ENCODE data around the gene GALR3. TPM values are rescaled to one million over a fixed set of nuclear protein-coding genes. Genes with fewer than 3 reads are reported as not detected.

The GALR3 gene
- total RNA-seq, 1 experiment from 2014 or later: not detected

DNA sequence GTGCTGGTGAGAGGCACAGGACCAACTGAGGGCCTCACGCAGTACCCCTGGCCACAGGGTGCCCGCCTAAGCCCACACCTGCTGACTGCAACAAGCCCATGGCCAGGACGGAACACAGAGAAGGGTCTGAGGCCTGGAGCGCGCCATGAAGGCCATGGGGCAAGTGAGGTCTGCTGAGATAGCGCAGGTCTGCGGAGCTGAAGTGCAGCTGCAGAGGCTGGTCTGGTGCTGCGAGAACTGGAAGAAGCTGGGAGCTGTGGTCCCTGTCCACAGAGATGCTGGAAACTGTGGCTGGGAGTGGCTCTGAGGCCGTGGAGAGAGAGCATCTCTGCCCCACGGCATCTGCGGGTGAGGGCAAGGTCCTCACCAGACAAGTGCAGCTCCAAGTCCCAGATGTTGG, 8.3 kb downstream of the GALR3 start:
- CTCF ChIA-PET: no interaction called here
- Histone ChIP-seq H3K4me3 (ENCODE audit: low read depth in 2 of 2, low read length in 2 of 2) (no peak overlapping the region), H3K27me3 (ENCODE audit: control insufficient read depth, insufficient read depth, low read length) (no peaks in the 10 kb centered on the region), H3K4me1 (ENCODE audit: control insufficient read depth, insufficient read depth, low read length) (no peaks in the 10 kb centered on the region), H3K27ac (ENCODE audit: low read length) (no peak overlapping the region), H3K9me3 (ENCODE audit: control insufficient read depth, insufficient read depth, low read depth, low read length) (no peaks in the 10 kb centered on the region), H3K36me3 (ENCODE audit: control insufficient read depth, insufficient read depth, low read length) (no peaks in the 10 kb centered on the region)
- no TSS peak for BruUV-seq (replicated peaks)
- intact Hi-C loops (cut with micrococcal nuclease; ENCODE audit: unreplicated experiment): no loop called here
- no peak for ATAC-seq
- in situ Hi-C loops (cut with HindIII; ENCODE audit: low pct_unique_long_range_greater_than_20kb, low sequenced_read_pairs): no loop called here
- no peak for TF ChIP-seq POLR2AphosphoS5 (IDR thresholded peaks at IDR 0.05; ENCODE audit: low read depth, low read length)
- TF ChIP-seq, protein P1, sequence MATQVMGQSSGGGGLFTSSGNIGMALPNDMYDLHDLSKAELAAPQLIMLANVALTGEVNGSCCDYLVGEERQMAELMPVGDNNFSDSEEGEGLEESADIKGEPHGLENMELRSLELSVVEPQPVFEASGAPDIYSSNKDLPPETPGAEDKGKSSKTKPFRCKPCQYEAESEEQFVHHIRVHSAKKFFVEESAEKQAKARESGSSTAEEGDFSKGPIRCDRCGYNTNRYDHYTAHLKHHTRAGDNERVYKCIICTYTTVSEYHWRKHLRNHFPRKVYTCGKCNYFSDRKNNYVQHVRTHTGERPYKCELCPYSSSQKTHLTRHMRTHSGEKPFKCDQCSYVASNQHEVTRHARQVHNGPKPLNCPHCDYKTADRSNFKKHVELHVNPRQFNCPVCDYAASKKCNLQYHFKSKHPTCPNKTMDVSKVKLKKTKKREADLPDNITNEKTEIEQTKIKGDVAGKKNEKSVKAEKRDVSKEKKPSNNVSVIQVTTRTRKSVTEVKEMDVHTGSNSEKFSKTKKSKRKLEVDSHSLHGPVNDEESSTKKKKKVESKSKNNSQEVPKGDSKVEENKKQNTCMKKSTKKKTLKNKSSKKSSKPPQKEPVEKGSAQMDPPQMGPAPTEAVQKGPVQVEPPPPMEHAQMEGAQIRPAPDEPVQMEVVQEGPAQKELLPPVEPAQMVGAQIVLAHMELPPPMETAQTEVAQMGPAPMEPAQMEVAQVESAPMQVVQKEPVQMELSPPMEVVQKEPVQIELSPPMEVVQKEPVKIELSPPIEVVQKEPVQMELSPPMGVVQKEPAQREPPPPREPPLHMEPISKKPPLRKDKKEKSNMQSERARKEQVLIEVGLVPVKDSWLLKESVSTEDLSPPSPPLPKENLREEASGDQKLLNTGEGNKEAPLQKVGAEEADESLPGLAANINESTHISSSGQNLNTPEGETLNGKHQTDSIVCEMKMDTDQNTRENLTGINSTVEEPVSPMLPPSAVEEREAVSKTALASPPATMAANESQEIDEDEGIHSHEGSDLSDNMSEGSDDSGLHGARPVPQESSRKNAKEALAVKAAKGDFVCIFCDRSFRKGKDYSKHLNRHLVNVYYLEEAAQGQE (IDR thresholded peaks at IDR 0.05; ENCODE audit: insufficient read depth in 1 of 2, low read depth in 2 of 2, low read length in 1 of 2): no peak
- TF ChIP-seq SIN3A (IDR thresholded peaks at IDR 0.05; ENCODE audit: borderline replicate concordance, insufficient read depth, low read depth, low read length): no peak
- TF ChIP-seq, protein P2, sequence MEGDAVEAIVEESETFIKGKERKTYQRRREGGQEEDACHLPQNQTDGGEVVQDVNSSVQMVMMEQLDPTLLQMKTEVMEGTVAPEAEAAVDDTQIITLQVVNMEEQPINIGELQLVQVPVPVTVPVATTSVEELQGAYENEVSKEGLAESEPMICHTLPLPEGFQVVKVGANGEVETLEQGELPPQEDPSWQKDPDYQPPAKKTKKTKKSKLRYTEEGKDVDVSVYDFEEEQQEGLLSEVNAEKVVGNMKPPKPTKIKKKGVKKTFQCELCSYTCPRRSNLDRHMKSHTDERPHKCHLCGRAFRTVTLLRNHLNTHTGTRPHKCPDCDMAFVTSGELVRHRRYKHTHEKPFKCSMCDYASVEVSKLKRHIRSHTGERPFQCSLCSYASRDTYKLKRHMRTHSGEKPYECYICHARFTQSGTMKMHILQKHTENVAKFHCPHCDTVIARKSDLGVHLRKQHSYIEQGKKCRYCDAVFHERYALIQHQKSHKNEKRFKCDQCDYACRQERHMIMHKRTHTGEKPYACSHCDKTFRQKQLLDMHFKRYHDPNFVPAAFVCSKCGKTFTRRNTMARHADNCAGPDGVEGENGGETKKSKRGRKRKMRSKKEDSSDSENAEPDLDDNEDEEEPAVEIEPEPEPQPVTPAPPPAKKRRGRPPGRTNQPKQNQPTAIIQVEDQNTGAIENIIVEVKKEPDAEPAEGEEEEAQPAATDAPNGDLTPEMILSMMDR (IDR thresholded peaks at IDR 0.05): no peak
- TF ChIP-seq TCF7L2 (IDR thresholded peaks at IDR 0.05; ENCODE audit: low read depth, low read length): no peak
- POLR2A ChIA-PET: no interaction called here
- no peak for DNase-seq (ENCODE audit: low read depth, low spot score)

DNA sequence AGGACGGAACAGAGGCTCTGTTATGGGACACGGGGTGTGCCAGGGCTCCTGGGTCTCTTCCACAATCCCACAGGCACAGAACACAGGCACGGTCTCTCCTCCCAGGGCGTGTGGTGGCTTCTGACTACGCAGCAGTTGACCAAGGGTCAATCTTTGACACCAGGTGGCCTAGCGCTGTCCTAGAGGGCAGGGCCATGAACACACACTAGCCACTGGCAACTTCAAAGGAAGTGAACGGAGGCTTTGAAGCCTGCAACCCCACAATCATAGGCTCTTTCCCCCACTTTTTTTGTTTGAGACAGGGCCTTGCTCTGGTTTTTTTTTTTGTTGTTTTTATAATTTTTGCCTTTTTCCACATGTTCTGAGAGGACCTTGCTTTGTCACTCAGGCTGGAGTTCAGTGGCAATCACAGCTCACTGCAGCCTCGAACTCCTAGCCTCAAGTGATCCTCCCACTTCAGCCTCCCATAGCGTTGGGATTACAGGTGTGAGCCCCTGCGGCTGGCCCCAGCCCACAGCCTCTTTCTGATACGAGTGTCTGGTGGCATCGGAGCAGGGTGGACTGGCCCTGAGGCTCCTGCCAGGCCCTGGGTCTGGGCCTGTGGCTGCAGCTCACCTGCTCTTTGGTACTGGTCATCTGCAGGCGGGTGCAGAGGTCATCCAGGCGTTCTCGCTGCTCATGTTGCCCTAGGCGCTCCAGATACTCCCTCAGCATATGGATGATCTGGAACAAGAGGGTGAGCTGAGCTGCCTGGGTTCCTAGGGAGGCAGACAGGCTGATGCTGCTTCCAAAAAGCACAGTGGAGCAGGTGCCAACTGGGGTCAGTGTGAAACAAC, 9.1 kb downstream of the GALR3 start:
- in situ Hi-C loops (cut with HindIII; ENCODE audit: low pct_unique_long_range_greater_than_20kb, low sequenced_read_pairs) (no loop called here), intact Hi-C loops (cut with micrococcal nuclease; ENCODE audit: unreplicated experiment) (no loop called here)
- ATAC-seq (no peak), DNase-seq (ENCODE audit: low read depth, low spot score) (no peak)
- Histone ChIP-seq H3K27ac (ENCODE audit: low read length) (no peak overlapping the region), H3K27me3 (ENCODE audit: control insufficient read depth, insufficient read depth, low read length) (no peaks in the 10 kb centered on the region), H3K9me3 (ENCODE audit: control insufficient read depth, insufficient read depth, low read depth, low read length) (no peaks in the 10 kb centered on the region), H3K4me1 (ENCODE audit: control insufficient read depth, insufficient read depth, low read length) (no peaks in the 10 kb centered on the region), H3K36me3 (ENCODE audit: control insufficient read depth, insufficient read depth, low read length) (no peaks in the 10 kb centered on the region), H3K4me3 (ENCODE audit: low read depth in 2 of 2, low read length in 2 of 2) (no peak overlapping the region)
- TF ChIP-seq, protein P1 (IDR thresholded peaks at IDR 0.05; ENCODE audit: insufficient read depth in 1 of 2, low read depth in 2 of 2, low read length in 1 of 2): no peak
- TF ChIP-seq TCF7L2 (IDR thresholded peaks at IDR 0.05; ENCODE audit: low read depth, low read length) (no peak), SIN3A (IDR thresholded peaks at IDR 0.05; ENCODE audit: borderline replicate concordance, insufficient read depth, low read depth, low read length) (no peak), POLR2AphosphoS5 (IDR thresholded peaks at IDR 0.05; ENCODE audit: low read depth, low read length) (no peak)
- TF ChIP-seq, protein P2 (IDR thresholded peaks at IDR 0.05): no peak
- ChIA-PET CTCF (interaction anchor here (0.5 kb wide), 1 partner anchor 103 kb away, joined by 3 read pairs; no protein-coding TSS in a partner anchor), POLR2A (no interaction called here)
- no TSS peak for BruUV-seq (replicated peaks)

All from Panc1 (cell line).